Endodermal cell (in vitro differentiated cells): ENCODE results near the gene NDUFA6. TPM values are rescaled to one million over a fixed set of nuclear protein-coding genes. Genes with fewer than 3 reads are reported as not detected.
A peak's percentile ranks its signal among the peaks of the same experiment; 100 is the strongest.
"Not testable (repeated sequence)": the region's sequence is repeated elsewhere in the genome, so short reads cannot be mapped to it uniquely, and the experiment has no call there.

Experiments used
- DNase-seq: peaks from one replicate; pipeline ENCODE4 v3.0.0-alpha.2; 2017
- H3K27ac ChIP-seq: 2 replicates; pipeline ENCODE4 v1.5.1; 2013; ENCODE audit warnings: mild to moderate bottlenecking, low read depth, low read length, moderate library complexity
- H3K27me3 ChIP-seq: 2 replicates; pipeline ENCODE4 v1.6.1; 2013; ENCODE audit warnings: mild to moderate bottlenecking, low read length, moderate library complexity; ENCODE audit not compliant: insufficient read depth, control insufficient read depth, poor library complexity, severe bottlenecking
- H3K36me3 ChIP-seq: 2 replicates; pipeline ENCODE4 v1.7.0; 2013; ENCODE audit warnings: mild to moderate bottlenecking, low read length, moderate library complexity; ENCODE audit not compliant: control insufficient read depth, insufficient read depth
- H3K4me1 ChIP-seq: one replicate; pipeline ENCODE4 v1.7.0; 2013; ENCODE audit warnings: low read length; ENCODE audit not compliant: control insufficient read depth, insufficient read depth
- H3K4me3 ChIP-seq: 2 replicates; pipeline ENCODE4 v1.5.1; 2013; ENCODE audit warnings: mild to moderate bottlenecking, low read length, moderate library complexity
- H3K9ac ChIP-seq: 2 replicates; pipeline ENCODE4 v1.6.1; 2013; ENCODE audit warnings: mild to moderate bottlenecking, low read length, moderate library complexity; ENCODE audit not compliant: poor library complexity, severe bottlenecking; ENCODE audit errors: extremely low read depth
- H3K9me3 ChIP-seq: 2 replicates; pipeline ENCODE4 v1.6.1; 2013; ENCODE audit warnings: mild to moderate bottlenecking, low read length, moderate library complexity; ENCODE audit not compliant: control insufficient read depth
- H3K27ac Mint-ChIP-seq: 2 replicates; pipeline ENCODE4 v1.8.0; 2020; ENCODE audit warnings: mixed read lengths
- H3K27me3 Mint-ChIP-seq: 2 replicates; pipeline ENCODE4 v1.8.0; 2021; ENCODE audit warnings: mild to moderate bottlenecking, mixed read lengths; ENCODE audit not compliant: insufficient read depth
- H3K36me3 Mint-ChIP-seq: 2 replicates; pipeline ENCODE4 v1.8.0; 2020; ENCODE audit warnings: low read depth, mixed read lengths
- H3K4me1 Mint-ChIP-seq: 2 replicates; pipeline ENCODE4 v1.8.0; 2020; ENCODE audit warnings: mixed read lengths
- H3K4me3 Mint-ChIP-seq: 2 replicates; pipeline ENCODE4 v1.8.0; 2020; ENCODE audit warnings: mild to moderate bottlenecking, moderate library complexity, mixed read lengths
- H3K9me3 Mint-ChIP-seq: 2 replicates; pipeline ENCODE4 v1.8.0; 2020; ENCODE audit warnings: mild to moderate bottlenecking, mixed read lengths
- CTCF ChIP-seq: fragments of 200-600 bp; sonication (generic); conservative IDR thresholded peaks from 2 replicates; pipeline ENCODE4 v1.5.0; 2021; ENCODE audit warnings: antibody characterized with exemption, mild to moderate bottlenecking
- WGBS, 2 experiments: methylation state at CpG; one replicate each; pipeline versions ENCODE4 v1.1.5 to v1.1.7; 2013; ENCODE audit warnings: missing lambda C conversion rate in 2 of 2, mixed read lengths in 1 of 2; ENCODE audit not compliant: insufficient coverage in 1 of 2, insufficient read length in 1 of 2; 5-methylcytosine and 5-hydroxymethylcytosine counted together
- total RNA-seq, 2 donors: library from RNA; stranded (reverse); fragmentation: NEBNext Ultra II Directional in 1 of 2; extraction: Animal tissue kit (Norgen Biotek cat#: 25700) in 1 of 2; gene quantifications; 2 replicates in 1 of 2; 3 replicates in 1 of 2; pipeline ENCODE4 v1.2.1, GENCODE V29; 2021

NDUFA6 gene
- total RNA-seq, 2 donors from 2014 or later: 83.4 to 103 TPM

GRCh38 chr22:42134100-42135020 lies 43.8 kb upstream of the NDUFA6 start:
- Mint-ChIP-seq H3K4me1 (no peaks in the 10 kb centered on the region), H3K27me3 (peaks cover 9% of the 10 kb centered on the region), H3K36me3 (peaks cover 28% of the 10 kb centered on the region), H3K4me3 (no peak overlapping the region), H3K27ac (no peak overlapping the region), H3K9me3 (peaks cover 12% of the 10 kb centered on the region)
- H3K9me3 ChIP-seq: peaks cover 19% of the 10 kb centered on the region
- 94 to 95% methylated on average over 22 to 24 of the region's 24 CpGs for WGBS, 2 experiments
- no peak for TF ChIP-seq CTCF
- no peak overlapping the region for H3K27ac ChIP-seq
- no peak overlapping the region for H3K9ac ChIP-seq
- H3K27me3 ChIP-seq: no peaks in the 10 kb centered on the region
- no peak overlapping the region for H3K4me3 ChIP-seq
- DNase-seq: no peak
- H3K4me1 ChIP-seq: no peaks in the 10 kb centered on the region
- H3K36me3 ChIP-seq: peaks cover 10% of the 10 kb centered on the region

GRCh38 chr22:42132457-42132856 lies 41.9 kb upstream of the NDUFA6 start:
- TF ChIP-seq CTCF: peak; percentile 53
- peaks cover 8% of the 10 kb centered on the region for H3K9me3 ChIP-seq
- no peak for DNase-seq
- H3K9me3 Mint-ChIP-seq: no peaks in the 10 kb centered on the region
- H3K36me3 Mint-ChIP-seq: peaks cover 15% of the 10 kb centered on the region
- no peaks in the 10 kb centered on the region for H3K4me1 Mint-ChIP-seq
- H3K27me3 Mint-ChIP-seq: peaks cover 10% of the 10 kb centered on the region
- H3K4me3 ChIP-seq: no peak overlapping the region
- no peak overlapping the region for H3K27ac Mint-ChIP-seq
- H3K4me3 Mint-ChIP-seq: no peak overlapping the region
- no peak overlapping the region for H3K27ac ChIP-seq
- no peaks in the 10 kb centered on the region for H3K36me3 ChIP-seq
- no peaks in the 10 kb centered on the region for H3K27me3 ChIP-seq
- H3K4me1 ChIP-seq: no peaks in the 10 kb centered on the region
- H3K9ac ChIP-seq: no peak overlapping the region
- 90 to 91% methylated on average over 13 of the region's 13 CpGs for WGBS, 2 experiments

GRCh38 chr22:42131562-42131961 lies 41.0 kb upstream of the NDUFA6 start:
- no peak overlapping the region for H3K27ac ChIP-seq
- no peak overlapping the region for H3K4me3 Mint-ChIP-seq

GRCh38 chr22:42130639-42131431 lies 40.3 kb upstream of the NDUFA6 start, which contains the start of gene CYP2D6:
Gene CYP2D6, minus strand, starts transcription at chr22:42130810. Its CDS starts 19 bp downstream, at chr22:42130791.
- not testable (repeated sequence) for DNase-seq, H3K4me1 Mint-ChIP-seq, H3K9me3 Mint-ChIP-seq, H3K9ac ChIP-seq, H3K27ac Mint-ChIP-seq, H3K4me1 ChIP-seq, H3K9me3 ChIP-seq, H3K4me3 ChIP-seq, H3K36me3 ChIP-seq, H3K27ac ChIP-seq, H3K4me3 Mint-ChIP-seq, H3K27me3 ChIP-seq
- Mint-ChIP-seq H3K36me3 (peaks cover 17% of the 10 kb centered on the region), H3K27me3 (peaks cover 10% of the 10 kb centered on the region)
- 88 to 94% methylated on average over 6 to 12 of the region's 14 CpGs for WGBS, 2 experiments

More at GRCh38 chr22:42131562-42131961, 41.0 kb upstream of the NDUFA6 start:
- Mint-ChIP-seq H3K4me1 (no peaks in the 10 kb centered on the region), H3K27ac (no peak overlapping the region), H3K9me3 (no peaks in the 10 kb centered on the region), H3K27me3 (peaks cover 10% of the 10 kb centered on the region), H3K36me3 (peaks cover 15% of the 10 kb centered on the region)
- Histone ChIP-seq H3K36me3 (no peaks in the 10 kb centered on the region), H3K4me3 (no peak overlapping the region), H3K9ac (no peak overlapping the region), H3K27me3 (no peaks in the 10 kb centered on the region), H3K4me1 (no peaks in the 10 kb centered on the region), H3K9me3 (peaks cover 8% of the 10 kb centered on the region)
- WGBS, 2 experiments: 82 to 84% methylated on average over 8 of the region's 8 CpGs
- no peak for TF ChIP-seq CTCF
- no peak for DNase-seq
